A673 (cell line): ENCODE results near the gene DNAH1. TPM values are rescaled to one million over a fixed set of nuclear protein-coding genes. Genes with fewer than 3 reads are reported as not detected.

Experiments used
- BruUV-seq: library from RNA; stranded (reverse); fragments of 400-500 nt; replicated peaks from 2 replicates; lab custom pipeline; 2021; lab: Mats Ljungman, UMichigan
- CTCF ChIA-PET: fragments of 300-600 bp; sonication (Branson Sonifier 250); formaldehyde crosslinking; loops from one replicate; lab custom pipeline; 2022; ENCODE audit warnings: antibody characterized with exemption; lab: Charles Lee
- POLR2A ChIA-PET: fragments of 300-600 bp; sonication (Branson Sonifier 250); formaldehyde crosslinking; loops from one replicate; lab custom pipeline; 2022; ENCODE audit warnings: antibody characterized with exemption; ENCODE audit not compliant: low non-redundant PET; lab: Charles Lee
- DNase-seq: peaks from one replicate; pipeline ENCODE4 v3.0.0-alpha.2; 2015; ENCODE audit warnings: low spot score
- H3K27ac ChIP-seq: fragments of 200-600 bp; sonication (generic); 2 replicates; pipeline ENCODE4 v1.5.1; 2016; ENCODE audit warnings: mixed run types, low read depth, mild to moderate bottlenecking, mixed read lengths, antibody characterized with exemption, low read length; ENCODE audit not compliant: poor library complexity, severe bottlenecking
- H3K27me3 ChIP-seq: fragments of 200-600 bp; sonication (generic); replicated peaks from 2 replicates; pipeline ENCODE4 v1.6.1; 2017; ENCODE audit warnings: mixed run types, low read depth, mild to moderate bottlenecking, mixed read lengths, antibody characterized with exemption, low read length; ENCODE audit not compliant: insufficient read depth, poor library complexity
- H3K36me3 ChIP-seq: fragments of 200-600 bp; sonication (generic); 2 replicates; pipeline ENCODE4 v1.6.1; 2016; ENCODE audit warnings: mixed run types, mild to moderate bottlenecking, mixed read lengths, antibody characterized with exemption, low read length; ENCODE audit not compliant: insufficient read depth, poor library complexity, severe bottlenecking
- H3K4me1 ChIP-seq: fragments of 200-600 bp; sonication (generic); 2 replicates; pipeline ENCODE4 v1.6.1; 2017; ENCODE audit warnings: mixed run types, mild to moderate bottlenecking, mixed read lengths, antibody characterized with exemption, low read length; ENCODE audit not compliant: insufficient read depth, poor library complexity, severe bottlenecking
- H3K4me3 ChIP-seq: fragments of 200-600 bp; sonication (generic); 2 replicates; pipeline ENCODE4 v1.5.1; 2016; ENCODE audit warnings: low read depth, mixed run types, mild to moderate bottlenecking, mixed read lengths, low read length; ENCODE audit not compliant: poor library complexity, severe bottlenecking
- H3K9me3 ChIP-seq: fragments of 200-600 bp; sonication (generic); 2 replicates; pipeline ENCODE4 v1.6.1; 2016; ENCODE audit warnings: mixed run types, low read depth, mild to moderate bottlenecking, mixed read lengths, antibody characterized with exemption, low read length; ENCODE audit not compliant: poor library complexity, severe bottlenecking
- CTCF ChIP-seq: fragments of 300-800, 200-600 bp; sonication (generic); conservative IDR thresholded peaks from 2 replicates; pipeline ENCODE4 v1.5.1; 2017; ENCODE audit warnings: low read depth, mild to moderate bottlenecking, antibody characterized with exemption, low read length, moderate library complexity, mixed read lengths
- EZH2 ChIP-seq: fragments of 200-600 bp; sonication (generic); IDR thresholded peaks from 2 replicates; pipeline ENCODE4 v1.6.1; 2017; ENCODE audit warnings: borderline replicate concordance, low read depth, mild to moderate bottlenecking, mixed read lengths, antibody characterized with exemption, low read length; ENCODE audit not compliant: poor library complexity, severe bottlenecking
- intact Hi-C: fragments of 100-400 bp; cut with micrococcal nuclease; formaldehyde crosslinking; loops from one replicate; pipeline ENCODE4 v1.10.0; 2022; ENCODE audit not compliant: unreplicated experiment
- total RNA-seq: library from RNA; stranded (reverse); gene quantifications from 2 replicates; pipeline ENCODE4 v1.2.3, GENCODE V29; 2021

DNAH1 gene
- total RNA-seq, 1 experiment from 2014 or later: 1.3 TPM

GRCh38 chr3:52440249-52440551, 124.1 kb downstream of the DNAH1 start:
- intact Hi-C loops: no loop called here
- H3K4me1 ChIP-seq: no peaks in the 10 kb centered on the region
- TF ChIP-seq CTCF (no peak), EZH2 (no peak)
- no peaks in the 10 kb centered on the region for H3K36me3 ChIP-seq
- no peak overlapping the region for H3K4me3 ChIP-seq
- H3K27me3 ChIP-seq: no peaks in the 10 kb centered on the region
- DNase-seq: no peak
- no TSS peak for BruUV-seq
- ChIA-PET CTCF (no interaction called here), POLR2A (no interaction called here)
- H3K9me3 ChIP-seq: no peaks in the 10 kb centered on the region
- H3K27ac ChIP-seq: no peak overlapping the region

- no peak for DNase-seq
- H3K36me3 ChIP-seq: no peaks in the 10 kb centered on the region
- TF ChIP-seq EZH2 (no peak), CTCF (no peak)
- no peak overlapping the region for H3K27ac ChIP-seq
- ChIA-PET CTCF (no interaction called here), POLR2A (no interaction called here)
- intact Hi-C loops: no loop called here
- no peaks in the 10 kb centered on the region for H3K27me3 ChIP-seq
- no peaks in the 10 kb centered on the region for H3K4me1 ChIP-seq
- no peak overlapping the region for H3K4me3 ChIP-seq
- no peaks in the 10 kb centered on the region for H3K9me3 ChIP-seq
- no TSS peak for BruUV-seq
Measured at GRCh38 chr3:52440671-52441070, 124.6 kb downstream of the DNAH1 start.

GRCh38 chr3:52441091-52441771, 125.1 kb downstream of the DNAH1 start:
- no peak overlapping the region for H3K4me3 ChIP-seq
- ChIA-PET POLR2A (no interaction called here), CTCF (no interaction called here)
- no peaks in the 10 kb centered on the region for H3K36me3 ChIP-seq
- no peak overlapping the region for H3K27ac ChIP-seq
- H3K9me3 ChIP-seq: no peaks in the 10 kb centered on the region
- intact Hi-C loops: no loop called here
- no peaks in the 10 kb centered on the region for H3K27me3 ChIP-seq
- no peak for DNase-seq
- TF ChIP-seq CTCF: no peak
- TF ChIP-seq EZH2: no peak
- H3K4me1 ChIP-seq: no peaks in the 10 kb centered on the region
- BruUV-seq: no TSS peak
